Activated CD8-positive, alpha-beta memory T cell treated with anti-CD3 and anti-CD28 coated beads for 4 hours (primary cell): Measurements from ENCODE around the gene PRSS33.

Source experiments
- DNase-seq, 2 donors: peaks; one replicate each; pipeline ENCODE4 v3.0.0-alpha.2; 2020; ENCODE audit warnings: low read depth in 2 of 2

The PRSS33 gene

GRCh38 chr16:2741168-2741567, 46.2 kb downstream of the PRSS33 start:
- no peak for DNase-seq

- DNase-seq, result no peak
These were observed 46.9 kb downstream of the PRSS33 start for GRCh38 chr16:2740476-2740875.

GRCh38 chr16:2739625-2740430, 47.5 kb downstream of the PRSS33 start:
- DNase-seq, result no peak

GRCh38 chr16:2738615-2739014, 48.7 kb downstream of the PRSS33 start:
- DNase-seq, result no peak

GRCh38 chr16:2737895-2738418, 49.4 kb downstream of the PRSS33 start:
- DNase-seq, result no peak

- no peak for DNase-seq
These were observed 50.1 kb downstream of the PRSS33 start for GRCh38 chr16:2737238-2737605.

GRCh38 chr16:2736476-2737237, 50.7 kb downstream of the PRSS33 start:
- DNase-seq, result no peak

GRCh38 chr16:2734844-2735515, 52.4 kb downstream of the PRSS33 start:
- DNase-seq, result no peak
